ENCODE results near the gene S100A16.

The S100A16 gene

GRCh38 chr1:153629971-153630370 is 17.0 kb upstream of the S100A16 start:
- H3K27me3 Mint-ChIP-seq = no peaks in the 10 kb centered on the region
- H3K4me3 Mint-ChIP-seq = no peak overlapping the region
- peaks cover 6% of the 10 kb centered on the region for H3K36me3 Mint-ChIP-seq (ENCODE audit: low read depth)
- H3K4me1 Mint-ChIP-seq (ENCODE audit: low read depth) = peaks cover 32% of the 10 kb centered on the region
- H3K9me3 Mint-ChIP-seq = no peaks in the 10 kb centered on the region
- H3K27ac Mint-ChIP-seq = no peak overlapping the region

GRCh38 chr1:153629343-153629665 is 16.4 kb upstream of the S100A16 start:
- Mint-ChIP-seq H3K4me1 (ENCODE audit: low read depth) (peaks cover 31% of the 10 kb centered on the region), H3K4me3 (no peak overlapping the region), H3K27ac (no peak overlapping the region), H3K36me3 (ENCODE audit: low read depth) (peaks cover 2% of the 10 kb centered on the region), H3K27me3 (no peaks in the 10 kb centered on the region), H3K9me3 (no peaks in the 10 kb centered on the region)

- peaks cover 30% of the 10 kb centered on the region for H3K4me1 Mint-ChIP-seq (ENCODE audit: low read depth)
- H3K9me3 Mint-ChIP-seq = no peaks in the 10 kb centered on the region
- no peak overlapping the region for H3K27ac Mint-ChIP-seq
- no peaks in the 10 kb centered on the region for H3K36me3 Mint-ChIP-seq (ENCODE audit: low read depth)
- H3K4me3 Mint-ChIP-seq = no peak overlapping the region
- no peaks in the 10 kb centered on the region for H3K27me3 Mint-ChIP-seq
Measured at GRCh38 chr1:153628638-153629342, 15.9 kb upstream of the S100A16 start.

DNA sequence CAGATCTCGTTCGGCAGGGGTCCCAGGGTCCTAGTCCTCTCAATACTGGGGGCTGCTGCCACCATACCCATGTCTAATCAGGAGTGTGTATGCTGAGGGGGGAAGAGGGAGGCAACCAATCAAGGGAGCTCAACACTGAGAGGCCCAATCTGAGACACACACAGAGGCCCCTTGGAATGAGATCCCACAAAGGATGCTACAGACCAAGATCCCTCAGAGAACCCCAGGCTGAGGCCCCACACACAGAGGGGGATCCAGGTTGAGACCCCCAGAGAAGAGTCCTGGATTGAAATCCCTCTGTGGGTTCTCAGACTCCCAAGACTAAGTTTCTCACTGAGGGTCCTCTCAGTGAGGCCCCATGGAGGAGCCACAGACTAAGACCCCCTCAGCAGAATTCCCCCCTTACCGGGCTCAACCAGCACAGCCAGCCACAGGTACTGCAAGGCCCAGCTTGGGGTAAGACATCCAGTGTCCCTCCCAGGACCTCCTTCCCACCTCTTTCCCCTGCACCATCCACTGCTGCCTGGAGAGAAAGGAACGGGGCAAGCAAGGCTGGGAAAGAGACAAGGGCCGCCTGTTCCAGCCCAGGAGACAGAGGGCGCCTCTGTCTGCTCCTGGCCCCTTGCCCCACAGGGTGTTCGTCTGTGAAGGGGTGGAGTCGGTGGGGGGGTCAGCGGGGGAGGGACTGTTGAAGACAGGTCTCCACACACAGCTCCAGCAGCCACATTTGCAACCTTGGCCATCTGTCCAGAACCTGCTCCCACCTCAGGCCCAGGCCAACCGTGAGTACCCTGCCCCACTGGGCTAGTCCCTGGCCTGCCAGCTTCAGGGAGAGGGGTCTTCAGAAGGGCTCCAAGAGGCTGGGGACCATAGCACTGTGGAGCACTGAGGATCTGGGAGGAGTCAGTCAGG is 15.0 kb upstream of the S100A16 start, which contains the start of gene S100A1:
S100A1 (plus strand) TSS at position 720 of the 912 bp plus-strand sequence. CDS start 2,088 bp downstream, outside the sequence.
- no peak within 1 kb of the TSS for H3K4me3 Mint-ChIP-seq
- no peaks in the 10 kb centered on the region for H3K9me3 Mint-ChIP-seq
- no peaks in the 10 kb centered on the region for H3K27me3 Mint-ChIP-seq
- H3K4me1 Mint-ChIP-seq (ENCODE audit: low read depth) = peaks cover 22% of the 10 kb centered on the region
- no peaks in the 10 kb centered on the region for H3K36me3 Mint-ChIP-seq (ENCODE audit: low read depth)
- no peak within 1 kb of the TSS for H3K27ac Mint-ChIP-seq

DNA sequence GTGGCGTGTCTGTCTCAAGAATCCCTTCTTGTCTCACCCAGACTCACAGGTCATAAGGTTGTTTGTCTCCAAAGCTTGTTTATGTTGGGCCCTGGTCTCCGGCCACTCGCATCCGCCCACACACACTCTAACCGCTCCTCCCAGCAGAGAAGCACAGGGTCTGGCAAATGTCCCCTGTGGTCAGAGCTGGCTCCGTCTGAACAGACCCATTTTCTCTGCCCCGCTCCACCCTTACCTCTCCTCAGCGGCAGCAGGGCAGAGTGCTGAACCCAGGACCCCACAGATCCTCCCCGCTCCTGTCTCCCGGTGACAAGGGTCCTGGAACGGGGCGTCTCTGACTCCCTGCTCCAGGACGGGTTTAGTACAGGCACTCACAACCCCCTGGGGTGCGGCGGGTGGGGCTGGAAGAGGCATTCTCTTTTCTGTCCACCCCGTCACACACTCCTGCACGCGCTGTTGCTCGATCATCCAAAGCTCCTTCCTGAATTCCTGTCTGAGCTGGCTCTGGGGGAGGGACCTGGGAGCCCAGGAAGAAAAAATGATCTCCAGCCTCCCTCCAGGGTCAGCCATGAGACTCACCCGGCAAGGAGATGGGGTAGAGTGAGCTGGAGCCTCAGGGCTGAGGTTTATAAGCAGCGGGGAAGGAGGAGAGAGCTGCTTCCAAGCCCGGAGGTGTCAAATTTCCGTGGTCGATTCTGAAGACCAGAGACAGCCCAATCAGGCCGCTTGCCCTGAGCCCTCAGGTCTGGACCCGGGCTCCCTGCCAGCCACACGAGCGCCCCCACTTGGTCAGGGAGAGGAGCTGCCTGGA is 14.2 kb upstream of the S100A16 start, which contains the start of gene S100A13:
S100A13 (minus strand) TSS at position 602 of the 811 bp plus-strand sequence. CDS start 1,033 bp downstream, outside the sequence.
- Mint-ChIP-seq H3K27me3 (no peaks in the 10 kb centered on the region), H3K4me1 (ENCODE audit: low read depth) (peaks cover 17% of the 10 kb centered on the region), H3K27ac (no peak within 1 kb of the TSS), H3K4me3 (no peak within 1 kb of the TSS), H3K36me3 (ENCODE audit: low read depth) (no peaks in the 10 kb centered on the region), H3K9me3 (no peaks in the 10 kb centered on the region)

- Mint-ChIP-seq H3K9me3 (no peaks in the 10 kb centered on the region), H3K27ac (no peak overlapping the region), H3K36me3 (ENCODE audit: low read depth) (no peaks in the 10 kb centered on the region), H3K27me3 (no peaks in the 10 kb centered on the region), H3K4me1 (ENCODE audit: low read depth) (peaks cover 11% of the 10 kb centered on the region), H3K4me3 (no peak overlapping the region)
Measured at GRCh38 chr1:153626477-153626903, 13.6 kb upstream of the S100A16 start.

GRCh38 chr1:153624965-153625611 is 12.2 kb upstream of the S100A16 start:
- peaks cover 4% of the 10 kb centered on the region for H3K4me1 Mint-ChIP-seq (ENCODE audit: low read depth)
- H3K27me3 Mint-ChIP-seq = no peaks in the 10 kb centered on the region
- no peaks in the 10 kb centered on the region for H3K36me3 Mint-ChIP-seq (ENCODE audit: low read depth)
- H3K4me3 Mint-ChIP-seq = no peak overlapping the region
- H3K9me3 Mint-ChIP-seq = no peaks in the 10 kb centered on the region
- H3K27ac Mint-ChIP-seq = no peak overlapping the region

DNA sequence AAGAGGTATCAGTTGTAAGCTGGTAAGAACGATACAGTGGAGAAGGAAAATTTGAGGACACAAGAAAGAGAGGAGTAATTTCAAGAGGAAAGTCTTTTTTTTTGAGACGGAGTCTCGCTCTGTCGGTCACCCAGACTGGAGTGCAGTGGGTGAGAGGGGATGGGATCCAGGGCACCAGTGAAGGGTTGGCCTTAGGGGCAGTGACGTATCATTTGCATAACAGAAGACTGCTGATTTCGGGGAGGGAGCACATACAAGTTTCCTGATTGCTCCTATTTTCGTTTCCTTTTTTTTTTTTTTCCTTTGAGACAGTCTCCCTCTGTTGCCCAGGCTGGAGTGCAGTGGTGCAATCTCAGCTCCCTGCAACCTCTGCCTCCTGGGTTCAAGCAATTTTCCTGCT is 10.2 kb upstream of the S100A16 start:
- Mint-ChIP-seq H3K4me1 (ENCODE audit: low read depth) (peaks cover 4% of the 10 kb centered on the region), H3K36me3 (ENCODE audit: low read depth) (no peaks in the 10 kb centered on the region), H3K9me3 (no peaks in the 10 kb centered on the region), H3K4me3 (no peak overlapping the region), H3K27me3 (no peaks in the 10 kb centered on the region), H3K27ac (no peak overlapping the region)

- Mint-ChIP-seq H3K4me1 (ENCODE audit: low read depth) (peaks cover 4% of the 10 kb centered on the region), H3K27ac (no peak overlapping the region), H3K36me3 (ENCODE audit: low read depth) (no peaks in the 10 kb centered on the region), H3K4me3 (no peak overlapping the region), H3K9me3 (no peaks in the 10 kb centered on the region), H3K27me3 (no peaks in the 10 kb centered on the region)
Measured at GRCh38 chr1:153619171-153619570, 6.2 kb upstream of the S100A16 start.

DNA sequence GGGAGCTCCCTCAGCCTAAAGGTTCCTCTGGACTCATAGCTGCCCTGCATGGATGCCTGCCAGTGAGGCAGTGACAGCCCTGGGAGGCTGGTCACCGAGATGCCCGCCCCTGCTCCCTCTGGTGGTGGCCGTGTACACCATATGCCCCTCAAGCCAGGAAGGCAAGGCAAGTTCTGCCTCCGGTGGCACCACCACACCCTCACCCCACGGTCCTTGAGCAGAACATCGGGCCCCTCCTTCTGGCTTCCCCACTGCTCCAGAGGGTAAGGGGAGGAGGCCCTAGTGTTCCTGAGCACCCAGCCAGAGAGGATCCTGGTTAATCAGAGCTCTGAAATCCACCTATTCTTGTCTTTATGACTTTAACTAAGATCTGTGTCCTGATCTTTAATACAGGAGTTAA is 4.7 kb upstream of the S100A16 start:
- peaks cover 4% of the 10 kb centered on the region for H3K4me1 Mint-ChIP-seq (ENCODE audit: low read depth)
- no peaks in the 10 kb centered on the region for H3K36me3 Mint-ChIP-seq (ENCODE audit: low read depth)
- H3K27ac Mint-ChIP-seq = no peak overlapping the region
- H3K27me3 Mint-ChIP-seq = no peaks in the 10 kb centered on the region
- H3K9me3 Mint-ChIP-seq = no peaks in the 10 kb centered on the region
- no peak overlapping the region for H3K4me3 Mint-ChIP-seq

- Mint-ChIP-seq H3K9me3 (no peaks in the 10 kb centered on the region), H3K27me3 (no peaks in the 10 kb centered on the region), H3K36me3 (ENCODE audit: low read depth) (no peaks in the 10 kb centered on the region), H3K4me1 (ENCODE audit: low read depth) (peaks cover 4% of the 10 kb centered on the region), H3K27ac (no peak overlapping the region), H3K4me3 (no peak overlapping the region)
Measured at GRCh38 chr1:153616917-153617311, 4.0 kb upstream of the S100A16 start.

DNA sequence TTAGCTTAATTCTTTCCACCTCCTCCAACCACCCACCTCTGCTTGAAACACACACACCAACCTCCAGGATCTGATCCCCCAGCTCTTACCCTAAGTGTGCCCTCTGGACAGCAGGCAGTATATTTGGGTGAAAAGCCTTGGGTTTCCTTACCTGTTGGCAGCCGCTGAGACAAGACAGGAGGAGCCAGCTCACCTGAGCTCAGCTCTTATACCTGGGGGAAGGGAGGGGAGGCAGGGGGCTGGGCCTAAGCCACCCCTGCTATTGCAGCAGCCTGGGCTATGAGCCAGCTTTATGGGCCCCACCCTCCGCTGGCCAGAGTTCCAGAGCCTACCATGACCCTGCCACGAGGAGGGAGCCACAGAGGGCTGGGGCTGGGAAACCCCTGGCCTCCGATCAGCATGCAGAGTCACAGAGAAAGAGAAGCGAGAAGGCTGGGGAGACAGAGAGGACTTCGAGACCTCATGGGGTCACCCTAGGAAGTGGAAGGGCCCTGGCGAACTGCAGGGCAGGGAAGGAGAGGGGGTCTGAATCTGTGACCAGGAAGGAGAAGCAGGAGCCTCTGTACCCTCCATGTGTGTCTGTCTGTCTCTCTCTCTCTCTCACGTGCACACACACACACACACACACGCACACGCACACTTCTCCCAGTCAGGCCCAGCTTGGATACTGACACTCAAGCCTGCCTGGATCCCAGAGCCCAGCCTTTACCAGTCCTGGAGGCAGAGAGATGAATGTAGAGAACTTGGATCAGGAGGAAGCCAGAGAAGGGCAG is 3.4 kb upstream of the S100A16 start, which contains the start of gene S100A14:
S100A14 (minus strand) TSS at position 182 of the 773 bp plus-strand sequence. CDS start 467 bp downstream, outside the sequence.
- no peaks in the 10 kb centered on the region for H3K9me3 Mint-ChIP-seq
- no peaks in the 10 kb centered on the region for H3K36me3 Mint-ChIP-seq (ENCODE audit: low read depth)
- no peak within 1 kb of the TSS for H3K4me3 Mint-ChIP-seq
- H3K27ac Mint-ChIP-seq = no peak within 1 kb of the TSS
- peaks cover 4% of the 10 kb centered on the region for H3K4me1 Mint-ChIP-seq (ENCODE audit: low read depth)
- H3K27me3 Mint-ChIP-seq = no peaks in the 10 kb centered on the region

- no peaks in the 10 kb centered on the region for H3K9me3 Mint-ChIP-seq
- H3K27me3 Mint-ChIP-seq = no peaks in the 10 kb centered on the region
- H3K4me1 Mint-ChIP-seq (ENCODE audit: low read depth) = peaks cover 4% of the 10 kb centered on the region
- H3K4me3 Mint-ChIP-seq = no peak overlapping the region
- H3K36me3 Mint-ChIP-seq (ENCODE audit: low read depth) = no peaks in the 10 kb centered on the region
- H3K27ac Mint-ChIP-seq = no peak overlapping the region
Measured at GRCh38 chr1:153615406-153615805, 2.5 kb upstream of the S100A16 start.

DNA sequence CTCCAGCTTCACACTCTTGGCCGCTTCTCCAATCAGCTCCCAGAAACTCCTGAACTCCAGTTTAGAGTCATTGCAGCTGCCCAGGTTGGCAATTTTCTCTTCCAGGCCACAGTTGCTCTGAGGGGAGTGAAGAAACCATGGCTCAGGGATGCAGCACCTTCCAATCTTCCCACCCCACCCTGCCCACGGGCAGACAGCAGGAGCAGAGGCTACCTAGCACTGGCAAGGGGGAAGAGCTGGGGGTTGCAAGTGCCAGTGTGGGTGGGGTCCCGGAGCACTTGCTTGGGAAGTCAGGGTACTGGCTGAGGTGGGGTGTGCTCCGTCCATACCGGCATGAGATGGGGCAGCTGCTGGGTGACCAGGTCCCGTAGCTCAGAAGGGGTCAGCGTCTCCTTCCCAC is 2.0 kb upstream of the S100A16 start:
- H3K4me3 Mint-ChIP-seq = no peak overlapping the region
- H3K36me3 Mint-ChIP-seq (ENCODE audit: low read depth) = no peaks in the 10 kb centered on the region
- H3K27ac Mint-ChIP-seq = no peak overlapping the region
- H3K4me1 Mint-ChIP-seq (ENCODE audit: low read depth) = peaks cover 4% of the 10 kb centered on the region
- H3K9me3 Mint-ChIP-seq = no peaks in the 10 kb centered on the region
- no peaks in the 10 kb centered on the region for H3K27me3 Mint-ChIP-seq
